HG03280 (cell line): ENCODE measurements around the gene RPL41.
"Not testable (repeated sequence)": the region's sequence is repeated elsewhere in the genome, so short reads cannot be mapped to it uniquely, and the experiment has no call there.

Source experiments
- ATAC-seq: cut with Tn5 transposase; IDR thresholded peaks from one replicate; pipeline ENCODE4 v1.9.1; 2021; ENCODE audit warnings: mild to moderate bottlenecking, moderate library complexity; ENCODE audit not compliant: unreplicated experiment

Gene RPL41

GRCh38 chr12:56116267-56117081 lies at the start of gene RPL41:
Gene RPL41, plus strand, starts transcription at chr12:56116633.
- ATAC-seq = peak; percentile 43

GRCh38 chr12:56071648-56072047 lies 44.8 kb upstream of the RPL41 start:
- no peak for ATAC-seq

- no peak for ATAC-seq
Observed at GRCh38 chr12:56074396-56074795, 42.0 kb upstream of the RPL41 start.

- ATAC-seq = not testable (repeated sequence)
Observed at GRCh38 chr12:56077966-56078365, 38.5 kb upstream of the RPL41 start.

GRCh38 chr12:56078427-56078826 lies 38.0 kb upstream of the RPL41 start:
- ATAC-seq = no peak

- peak; percentile 65 for ATAC-seq
Observed at GRCh38 chr12:56078931-56079722, 37.3 kb upstream of the RPL41 start.

- peak; percentile 25 for ATAC-seq
Observed at GRCh38 chr12:56079723-56080555, 36.5 kb upstream of the RPL41 start, which contains the start of gene ERBB3. Gene ERBB3, plus strand, starts transcription at chr12:56080165. Its CDS starts 136 bp downstream, at chr12:56080301.

GRCh38 chr12:56080556-56081138 lies 35.8 kb upstream of the RPL41 start:
- no peak for ATAC-seq

- no peak for ATAC-seq
Observed at GRCh38 chr12:56081393-56082347, 34.8 kb upstream of the RPL41 start.

GRCh38 chr12:56082382-56082781 lies 34.1 kb upstream of the RPL41 start:
- no peak for ATAC-seq

- no peak for ATAC-seq
Observed at GRCh38 chr12:56082967-56083366, 33.5 kb upstream of the RPL41 start.

GRCh38 chr12:56084958-56085543 lies 31.4 kb upstream of the RPL41 start:
- ATAC-seq = no peak

- no peak for ATAC-seq
Observed at GRCh38 chr12:56086096-56086495, 30.3 kb upstream of the RPL41 start.

- ATAC-seq = no peak
Observed at GRCh38 chr12:56086608-56087007, 29.8 kb upstream of the RPL41 start.

GRCh38 chr12:56087220-56087619 lies 29.2 kb upstream of the RPL41 start:
- ATAC-seq = no peak

- no peak for ATAC-seq
Observed at GRCh38 chr12:56097738-56098137, 18.7 kb upstream of the RPL41 start.

- ATAC-seq = no peak
Observed at GRCh38 chr12:56098592-56098991, 17.8 kb upstream of the RPL41 start.

GRCh38 chr12:56099787-56100186 lies 16.6 kb upstream of the RPL41 start:
- ATAC-seq = no peak

- no peak for ATAC-seq
Observed at GRCh38 chr12:56101045-56101444, 15.4 kb upstream of the RPL41 start.
